ENCODE measurements around the gene ALDH2. TPM values are rescaled to one million over a fixed set of nuclear protein-coding genes. Genes with fewer than 3 reads are reported as not detected.
"Not testable (repeated sequence)": the region's sequence is repeated elsewhere in the genome, so short reads cannot be mapped to it uniquely, and the experiment has no call there.

Gene ALDH2
- total RNA-seq, 2 donors from 2014 or later, result 107 to 164 TPM

DNA sequence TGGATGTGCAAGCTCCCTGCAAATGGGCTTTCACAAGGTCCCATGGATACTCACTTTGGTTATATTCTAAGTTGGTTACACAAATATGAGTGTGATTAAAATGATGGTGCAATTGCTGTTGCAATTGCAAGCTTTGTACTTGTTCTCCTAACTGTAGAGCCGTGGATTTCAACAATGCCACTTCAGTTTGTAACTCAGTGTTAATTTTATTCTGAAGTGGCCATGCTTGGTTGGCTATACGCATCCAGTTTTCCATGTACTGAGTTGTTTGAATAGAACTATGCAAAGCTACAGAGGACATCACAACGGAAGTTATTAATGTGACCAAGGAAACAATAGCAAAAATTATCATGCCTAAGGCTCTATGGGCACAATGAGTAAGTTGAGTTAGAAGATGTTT is 50.2 kb downstream of the ALDH2 start:
- 66% methylated on average over 3 of the region's 3 CpGs for WGBS
- H3K27me3 ChIP-seq (replicated peaks; ENCODE audit: insufficient read depth); H3K4me3 ChIP-seq; DNase-seq (ENCODE audit: low spot score); H3K27ac ChIP-seq; intact Hi-C loops (cut with DNase I); H3K9me3 ChIP-seq; H3K4me1 ChIP-seq (replicated peaks); H3K36me3 ChIP-seq: not testable (repeated sequence)
- TF ChIP-seq POLR2AphosphoS5 (IDR thresholded peaks at IDR 0.05), result peak; percentile 20

DNA sequence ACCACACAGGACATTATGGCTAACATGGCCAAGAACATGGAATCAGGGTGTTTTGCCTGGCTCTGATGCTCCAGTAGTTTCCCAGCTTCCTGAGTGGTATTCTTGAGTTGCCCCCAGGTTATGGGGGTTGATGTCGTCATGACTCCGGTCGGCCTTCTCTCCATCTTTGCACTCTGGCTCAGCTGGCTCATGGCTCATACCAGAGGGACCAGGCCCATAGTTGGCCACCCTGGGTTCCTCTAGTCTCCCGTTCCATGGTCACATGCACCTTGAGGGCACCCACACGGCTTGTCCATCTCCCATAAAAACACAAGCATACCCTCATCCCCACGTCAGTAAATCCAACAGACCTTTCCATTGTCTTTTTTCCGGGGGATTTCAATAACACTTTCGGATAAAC is 51.6 kb downstream of the ALDH2 start:
- TF ChIP-seq, protein P1, sequence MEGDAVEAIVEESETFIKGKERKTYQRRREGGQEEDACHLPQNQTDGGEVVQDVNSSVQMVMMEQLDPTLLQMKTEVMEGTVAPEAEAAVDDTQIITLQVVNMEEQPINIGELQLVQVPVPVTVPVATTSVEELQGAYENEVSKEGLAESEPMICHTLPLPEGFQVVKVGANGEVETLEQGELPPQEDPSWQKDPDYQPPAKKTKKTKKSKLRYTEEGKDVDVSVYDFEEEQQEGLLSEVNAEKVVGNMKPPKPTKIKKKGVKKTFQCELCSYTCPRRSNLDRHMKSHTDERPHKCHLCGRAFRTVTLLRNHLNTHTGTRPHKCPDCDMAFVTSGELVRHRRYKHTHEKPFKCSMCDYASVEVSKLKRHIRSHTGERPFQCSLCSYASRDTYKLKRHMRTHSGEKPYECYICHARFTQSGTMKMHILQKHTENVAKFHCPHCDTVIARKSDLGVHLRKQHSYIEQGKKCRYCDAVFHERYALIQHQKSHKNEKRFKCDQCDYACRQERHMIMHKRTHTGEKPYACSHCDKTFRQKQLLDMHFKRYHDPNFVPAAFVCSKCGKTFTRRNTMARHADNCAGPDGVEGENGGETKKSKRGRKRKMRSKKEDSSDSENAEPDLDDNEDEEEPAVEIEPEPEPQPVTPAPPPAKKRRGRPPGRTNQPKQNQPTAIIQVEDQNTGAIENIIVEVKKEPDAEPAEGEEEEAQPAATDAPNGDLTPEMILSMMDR (IDR thresholded peaks at IDR 0.05), result no peak
- TF ChIP-seq POLR2AphosphoS5 (IDR thresholded peaks at IDR 0.05), result no peak
- no peak for TF ChIP-seq POLR2A (IDR thresholded peaks at IDR 0.05)
- no peaks in the 10 kb centered on the region for H3K36me3 ChIP-seq
- no peak overlapping the region for H3K27ac ChIP-seq
- WGBS, result 84% methylated on average over 8 of the region's 8 CpGs
- intact Hi-C loops (cut with DNase I), result no loop called here
- H3K9me3 ChIP-seq, result no peaks in the 10 kb centered on the region
- H3K4me1 ChIP-seq (replicated peaks), result no peaks in the 10 kb centered on the region
- H3K27me3 ChIP-seq (replicated peaks; ENCODE audit: insufficient read depth), result no peaks in the 10 kb centered on the region
- no peak for DNase-seq (ENCODE audit: low spot score)
- no peak overlapping the region for H3K4me3 ChIP-seq

DNA sequence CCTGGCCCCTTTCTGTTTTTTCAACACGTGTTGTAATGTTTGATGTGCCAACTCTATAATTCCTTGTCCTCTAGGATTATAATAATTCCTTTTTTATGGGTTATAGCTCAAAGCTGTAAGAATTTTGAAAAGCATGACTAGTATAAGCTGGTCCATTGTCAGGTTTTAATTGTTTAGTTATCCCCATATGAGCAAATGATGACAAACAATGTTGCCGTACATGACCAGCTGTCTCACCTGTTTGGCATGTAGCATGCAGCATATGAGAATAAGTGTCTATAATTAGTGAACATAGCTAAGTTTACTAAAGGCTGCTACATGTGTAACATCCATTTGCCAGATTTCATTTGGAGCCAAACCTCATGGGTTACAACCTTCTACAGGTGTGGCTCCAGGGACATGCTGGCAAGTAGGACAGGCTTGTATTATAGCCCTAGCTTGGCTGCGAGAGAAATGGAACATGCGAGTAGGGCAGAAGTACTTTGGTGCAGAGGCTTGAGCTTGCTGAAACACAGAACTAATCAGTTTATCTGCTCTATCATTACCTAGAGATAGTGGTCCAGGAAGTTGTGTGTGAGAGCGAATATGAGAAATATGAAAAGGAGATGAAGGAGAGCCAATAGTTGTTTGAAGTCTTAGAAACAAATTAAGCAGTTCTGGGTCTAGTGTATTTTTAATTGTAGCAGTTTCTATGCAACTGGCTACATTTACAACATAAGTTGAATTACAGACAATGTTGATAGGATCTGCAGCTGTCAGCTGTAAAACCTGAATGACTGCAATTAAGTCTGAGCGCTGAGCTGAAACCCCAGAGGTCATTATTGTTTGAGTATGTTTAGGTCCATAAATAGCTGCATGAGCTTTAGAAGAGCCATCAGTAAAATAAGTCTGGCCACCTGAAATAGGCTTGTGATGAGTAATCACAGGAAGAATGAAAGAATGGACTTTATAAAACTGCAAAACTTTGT is 52.7 kb downstream of the ALDH2 start:
- H3K36me3 ChIP-seq, result no peaks in the 10 kb centered on the region
- H3K27ac ChIP-seq, result no peak overlapping the region
- H3K4me1 ChIP-seq (replicated peaks), result no peaks in the 10 kb centered on the region
- no peaks in the 10 kb centered on the region for H3K9me3 ChIP-seq
- DNase-seq (ENCODE audit: low spot score), result no peak
- 19% methylated on average over 6 of the region's 6 CpGs for WGBS
- TF ChIP-seq, protein P1 (IDR thresholded peaks at IDR 0.05), result no peak
- no peak for TF ChIP-seq POLR2A (IDR thresholded peaks at IDR 0.05)
- TF ChIP-seq POLR2AphosphoS5 (IDR thresholded peaks at IDR 0.05), result no peak
- no peak overlapping the region for H3K4me3 ChIP-seq
- intact Hi-C loops (cut with DNase I), result no loop called here
- H3K27me3 ChIP-seq (replicated peaks; ENCODE audit: insufficient read depth), result no peaks in the 10 kb centered on the region

DNA sequence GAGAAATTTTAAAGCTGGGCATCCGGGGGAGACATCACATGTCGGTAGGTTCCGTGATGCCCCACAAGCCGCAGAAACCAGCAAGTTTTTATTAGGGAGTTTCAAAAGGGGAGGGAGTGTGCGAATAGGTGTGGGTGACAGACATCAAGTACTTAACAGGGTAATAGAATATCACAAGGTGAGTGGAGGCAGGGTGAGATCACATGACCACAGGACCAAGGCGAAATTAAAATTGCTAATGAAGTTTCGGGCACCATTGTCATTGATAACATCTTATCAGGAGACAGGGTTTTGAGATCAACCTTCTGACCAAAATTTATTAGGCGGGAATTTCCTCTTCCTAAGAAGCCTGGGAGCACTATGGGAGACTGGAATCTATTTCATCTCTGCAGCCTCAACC is 54.1 kb downstream of the ALDH2 start:
- DNase-seq (ENCODE audit: low spot score); H3K4me1 ChIP-seq (replicated peaks); H3K27ac ChIP-seq; H3K9me3 ChIP-seq; H3K36me3 ChIP-seq; H3K27me3 ChIP-seq (replicated peaks; ENCODE audit: insufficient read depth); H3K4me3 ChIP-seq; intact Hi-C loops (cut with DNase I): not testable (repeated sequence)
- 77% methylated on average over 8 of the region's 8 CpGs for WGBS

DNA sequence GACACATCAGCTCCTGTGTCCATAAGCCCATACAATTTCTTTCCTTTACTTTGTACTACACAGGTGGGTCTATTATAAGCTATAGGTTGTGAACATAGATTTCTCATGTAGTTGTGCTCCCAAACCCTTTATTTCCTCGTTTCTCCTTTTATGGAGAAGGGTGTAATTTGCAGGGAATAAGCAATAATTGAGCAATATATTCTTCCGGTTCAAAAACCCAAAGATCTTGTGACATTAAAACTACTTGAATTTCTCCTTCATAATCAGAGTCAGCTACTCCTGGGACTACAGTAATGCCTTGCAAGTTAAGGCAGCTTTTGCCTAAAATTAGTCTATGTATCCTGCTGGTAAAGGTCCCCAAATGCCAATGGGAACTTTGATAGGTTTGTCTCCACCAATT is 56.2 kb downstream of the ALDH2 start:
- no peak for TF ChIP-seq POLR2A (IDR thresholded peaks at IDR 0.05)
- Histone ChIP-seq H3K27me3 (replicated peaks; ENCODE audit: insufficient read depth) (no peaks in the 10 kb centered on the region), H3K36me3 (no peaks in the 10 kb centered on the region), H3K4me3 (no peak overlapping the region), H3K9me3 (no peaks in the 10 kb centered on the region), H3K4me1 (replicated peaks) (peaks cover 2% of the 10 kb centered on the region), H3K27ac (no peak overlapping the region)
- no peak for DNase-seq (ENCODE audit: low spot score)
- 64% methylated on average over 2 of the region's 2 CpGs for WGBS
- intact Hi-C loops (cut with DNase I), result no loop called here

DNA sequence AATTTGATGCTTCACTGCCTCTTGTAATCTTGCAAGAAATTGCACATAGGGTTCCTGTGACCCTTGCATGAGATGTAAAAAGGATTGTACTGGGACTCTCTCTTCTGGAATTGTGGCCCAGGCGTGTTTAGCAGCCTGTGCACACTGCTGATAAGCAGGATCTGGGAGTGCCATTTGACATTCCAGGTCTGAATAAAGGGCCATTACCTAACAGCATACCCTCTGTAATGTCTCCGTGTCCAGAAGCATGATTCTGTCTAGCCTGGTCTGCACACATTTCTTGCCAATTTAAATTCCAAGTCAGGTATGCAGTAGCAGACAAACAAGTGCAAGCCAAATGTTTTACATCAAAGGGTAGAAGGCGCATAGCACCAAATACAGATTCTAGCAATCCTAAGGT is 57.2 kb downstream of the ALDH2 start:
- intact Hi-C loops (cut with DNase I), result no loop called here
- WGBS, result 35% methylated on average over 3 of the region's 3 CpGs
- TF ChIP-seq, protein P1 (IDR thresholded peaks at IDR 0.05), result no peak
- TF ChIP-seq POLR2A (IDR thresholded peaks at IDR 0.05) (no peak), POLR2AphosphoS5 (IDR thresholded peaks at IDR 0.05) (no peak)
- Histone ChIP-seq H3K4me1 (replicated peaks) (peaks cover 2% of the 10 kb centered on the region), H3K36me3 (no peaks in the 10 kb centered on the region), H3K4me3 (no peak overlapping the region), H3K9me3 (no peaks in the 10 kb centered on the region), H3K27ac (no peak overlapping the region), H3K27me3 (replicated peaks; ENCODE audit: insufficient read depth) (no peaks in the 10 kb centered on the region)
- DNase-seq (ENCODE audit: low spot score), result no peak
